ENCODE measurements around the gene ARID5B. TPM values are rescaled to one million over a fixed set of nuclear protein-coding genes. Genes with fewer than 3 reads are reported as not detected.
A peak's percentile ranks its signal among the peaks of the same experiment; 100 is the strongest.

The ARID5B gene
- total RNA-seq, 2 donors from 2014 or later, result 74.4 to 113 TPM

DNA sequence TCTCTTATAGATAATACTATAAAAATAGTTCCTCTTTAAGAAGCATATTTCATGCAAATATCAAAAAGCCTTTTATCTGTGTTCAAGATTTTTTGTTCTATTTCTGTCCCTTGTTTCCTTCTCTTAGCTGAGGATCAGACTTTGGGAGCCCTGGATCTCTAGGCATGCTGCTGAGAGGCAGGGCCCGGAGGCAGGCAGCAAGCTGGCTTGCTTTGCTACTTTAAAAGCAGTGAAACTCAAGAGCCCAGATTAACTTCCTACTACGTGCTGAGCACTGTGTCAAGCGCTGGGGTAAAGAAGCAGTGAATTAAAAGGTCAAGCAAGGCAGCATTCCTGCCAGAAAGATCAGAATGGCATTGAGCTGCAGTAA is 31.0 kb upstream of the ARID5B start:
- Mint-ChIP-seq H3K9me3 (no peaks in the 10 kb centered on the region), H3K27ac (no peak overlapping the region), H3K4me3 (no peak overlapping the region), H3K27me3 (ENCODE audit: low read depth) (peaks cover 13% of the 10 kb centered on the region), H3K4me1 (ENCODE audit: low read depth) (peaks cover 16% of the 10 kb centered on the region), H3K36me3 (ENCODE audit: insufficient read depth in 2 of 2) (peaks cover 0 to 1% of the 10 kb centered on the region in 2 donors)
- no peak for ATAC-seq (replicated peaks in 1 of 2)
- DNase-seq, result no peak

GRCh38 chr10:61871487-61871886 is 30.0 kb upstream of the ARID5B start:
- H3K4me3 Mint-ChIP-seq, result no peak overlapping the region
- H3K36me3 Mint-ChIP-seq (ENCODE audit: insufficient read depth in 2 of 2), result peaks cover 0 to 1% of the 10 kb centered on the region in 2 donors
- DNase-seq (no peak), ATAC-seq (replicated peaks in 1 of 2) (no peak)
- no peak overlapping the region for H3K27ac Mint-ChIP-seq
- peaks cover 19% of the 10 kb centered on the region for H3K4me1 Mint-ChIP-seq (ENCODE audit: low read depth)
- no peaks in the 10 kb centered on the region for H3K9me3 Mint-ChIP-seq
- peaks cover 14% of the 10 kb centered on the region for H3K27me3 Mint-ChIP-seq (ENCODE audit: low read depth)

DNA sequence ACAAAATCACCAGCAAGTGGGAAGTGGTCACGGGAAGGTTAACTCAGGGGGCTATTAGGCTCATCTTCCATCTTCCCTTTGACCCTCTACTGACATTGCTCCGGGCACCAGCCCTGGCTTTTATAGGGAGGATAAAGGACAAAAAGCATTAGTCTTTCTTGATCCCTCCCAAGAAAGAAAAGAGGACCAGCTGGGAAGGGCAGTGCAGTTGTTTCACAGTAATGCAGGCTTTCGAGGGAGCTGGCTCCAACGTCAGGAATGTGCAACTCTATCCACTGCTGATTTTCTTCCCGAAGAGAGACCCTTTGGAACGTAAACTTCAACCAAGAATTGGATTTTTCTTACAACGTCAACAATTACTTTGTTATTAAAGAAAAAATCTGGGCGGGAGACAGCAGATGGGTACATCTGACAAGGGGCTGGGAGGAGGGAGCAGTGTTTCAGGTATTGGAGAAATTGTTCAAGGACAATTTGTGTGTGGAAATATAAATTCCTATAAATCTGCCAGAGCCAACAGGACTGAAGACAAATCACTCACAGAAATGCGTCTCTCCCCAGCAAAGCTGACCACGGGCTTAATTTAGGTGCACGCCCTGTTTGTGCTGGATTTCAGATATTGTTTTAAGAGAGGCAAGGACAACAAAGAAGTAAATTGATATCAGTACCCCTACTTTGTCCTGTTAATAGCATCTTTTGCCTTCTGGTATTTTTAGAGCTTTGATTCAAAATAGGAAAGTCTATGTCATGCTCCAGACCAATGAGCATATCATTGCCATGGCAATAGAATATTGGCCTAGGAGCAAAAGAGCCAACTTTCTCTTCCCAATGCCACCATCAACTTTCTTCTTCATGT is 23.4 kb upstream of the ARID5B start:
- peaks cover under 1 to 1% of the 10 kb centered on the region in 2 donors for H3K36me3 Mint-ChIP-seq (ENCODE audit: insufficient read depth in 2 of 2)
- ATAC-seq (replicated peaks in 1 of 2), result no peak
- H3K27me3 Mint-ChIP-seq (ENCODE audit: low read depth), result peaks cover 12% of the 10 kb centered on the region
- peaks cover 43% of the 10 kb centered on the region for H3K4me1 Mint-ChIP-seq (ENCODE audit: low read depth)
- DNase-seq, result no peak
- no peak overlapping the region for H3K4me3 Mint-ChIP-seq
- no peak overlapping the region for H3K27ac Mint-ChIP-seq
- H3K9me3 Mint-ChIP-seq, result no peaks in the 10 kb centered on the region

DNA sequence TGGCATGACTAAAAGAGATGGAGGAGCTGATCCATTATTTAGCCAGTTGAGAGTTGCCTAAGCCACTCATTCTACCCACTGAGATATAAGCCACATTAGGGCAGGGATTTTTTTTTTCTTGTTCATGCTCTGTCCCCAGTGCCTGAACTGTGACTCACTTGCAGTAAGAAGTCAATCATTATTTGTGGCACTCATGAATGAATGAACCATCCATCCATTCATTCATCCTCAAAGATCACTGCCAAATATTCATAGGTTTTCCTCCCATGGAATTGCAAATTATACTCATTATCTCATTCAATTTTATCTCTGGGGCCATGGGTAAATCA is 22.8 kb upstream of the ARID5B start:
- Mint-ChIP-seq H3K9me3 (peaks cover 2% of the 10 kb centered on the region in 2 donors), H3K4me3 (no peak overlapping the region), H3K36me3 (ENCODE audit: insufficient read depth in 2 of 2) (peaks cover 1 to 2% of the 10 kb centered on the region in 2 donors), H3K27ac (no peak overlapping the region), H3K4me1 (ENCODE audit: low read depth) (peaks cover 45% of the 10 kb centered on the region), H3K27me3 (ENCODE audit: low read depth) (peaks cover 9% of the 10 kb centered on the region)
- no peak for ATAC-seq (replicated peaks in 1 of 2)
- DNase-seq, result no peak

- Mint-ChIP-seq H3K27ac (peak overlapping the region; percentile 77), H3K9me3 (peaks cover 2% of the 10 kb centered on the region in 2 donors), H3K36me3 (ENCODE audit: insufficient read depth in 2 of 2) (peaks cover 0 to 2% of the 10 kb centered on the region in 2 donors), H3K27me3 (ENCODE audit: low read depth) (peaks cover 5% of the 10 kb centered on the region), H3K4me1 (ENCODE audit: low read depth) (peaks cover 33% of the 10 kb centered on the region), H3K4me3 (peak overlapping the region; percentile 62 to 81)
- DNase-seq (peak; percentile 73 to 81), ATAC-seq (replicated peaks in 1 of 2) (peak; percentile 94 to 96)
Measured at GRCh38 chr10:61882621-61883370, 18.7 kb upstream of the ARID5B start.

GRCh38 chr10:61883371-61884025 is 18.0 kb upstream of the ARID5B start:
- Mint-ChIP-seq H3K27ac (peak overlapping the region; percentile 77), H3K4me3 (peak overlapping the region; percentile 62 to 81), H3K4me1 (ENCODE audit: low read depth) (peaks cover 34% of the 10 kb centered on the region), H3K36me3 (ENCODE audit: insufficient read depth in 2 of 2) (peaks cover 0 to 2% of the 10 kb centered on the region in 2 donors), H3K27me3 (ENCODE audit: low read depth) (peaks cover 5% of the 10 kb centered on the region), H3K9me3 (peaks cover 2% of the 10 kb centered on the region in 2 donors)
- DNase-seq, result no peak
- no peak for ATAC-seq (replicated peaks in 1 of 2)

GRCh38 chr10:61887772-61888171 is 13.7 kb upstream of the ARID5B start:
- DNase-seq, result no peak
- no peak for ATAC-seq (replicated peaks in 1 of 2)
- Mint-ChIP-seq H3K9me3 (peaks cover 2% of the 10 kb centered on the region in 2 donors), H3K27me3 (ENCODE audit: low read depth) (peaks cover 5% of the 10 kb centered on the region), H3K36me3 (ENCODE audit: insufficient read depth in 2 of 2) (peaks cover 0 to 2% of the 10 kb centered on the region in 2 donors), H3K4me1 (ENCODE audit: low read depth) (peaks cover 19% of the 10 kb centered on the region), H3K4me3 (no peak overlapping the region), H3K27ac (no peak overlapping the region)

- ATAC-seq (replicated peaks in 1 of 2) (peak; percentile 80 to 93), DNase-seq (no peak)
- H3K9me3 Mint-ChIP-seq, result no peaks in the 10 kb centered on the region
- no peak overlapping the region for H3K27ac Mint-ChIP-seq
- no peaks in the 10 kb centered on the region for H3K36me3 Mint-ChIP-seq (ENCODE audit: insufficient read depth in 2 of 2)
- peaks cover 13% of the 10 kb centered on the region for H3K4me1 Mint-ChIP-seq (ENCODE audit: low read depth)
- H3K4me3 Mint-ChIP-seq, result no peak overlapping the region
- H3K27me3 Mint-ChIP-seq (ENCODE audit: low read depth), result peaks cover 5% of the 10 kb centered on the region
Measured at GRCh38 chr10:61888744-61889143, 12.8 kb upstream of the ARID5B start.

DNA sequence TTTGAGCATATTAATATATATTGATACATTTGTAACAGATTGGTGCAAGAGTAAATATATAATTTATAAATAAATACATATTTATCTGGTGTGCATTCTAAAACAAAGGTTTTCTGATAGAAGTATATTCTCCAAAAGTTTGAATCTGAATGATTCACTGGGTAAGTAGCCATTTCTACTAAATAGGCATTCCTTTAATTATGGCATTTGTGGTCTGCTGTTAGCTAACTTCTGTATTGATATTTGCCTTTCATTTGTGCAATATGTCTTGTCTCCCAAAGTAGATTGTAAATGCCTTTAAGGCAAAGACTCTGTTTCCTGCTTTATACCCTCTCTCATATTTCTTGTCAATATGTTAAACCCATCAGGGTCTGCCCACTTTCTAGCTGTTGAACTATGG is 11.1 kb upstream of the ARID5B start:
- Mint-ChIP-seq H3K36me3 (ENCODE audit: insufficient read depth in 2 of 2) (no peaks in the 10 kb centered on the region), H3K27me3 (ENCODE audit: low read depth) (peaks cover 1% of the 10 kb centered on the region), H3K9me3 (no peaks in the 10 kb centered on the region), H3K4me1 (ENCODE audit: low read depth) (peaks cover 22% of the 10 kb centered on the region), H3K27ac (no peak overlapping the region), H3K4me3 (no peak overlapping the region)
- DNase-seq (no peak), ATAC-seq (replicated peaks in 1 of 2) (no peak)

DNA sequence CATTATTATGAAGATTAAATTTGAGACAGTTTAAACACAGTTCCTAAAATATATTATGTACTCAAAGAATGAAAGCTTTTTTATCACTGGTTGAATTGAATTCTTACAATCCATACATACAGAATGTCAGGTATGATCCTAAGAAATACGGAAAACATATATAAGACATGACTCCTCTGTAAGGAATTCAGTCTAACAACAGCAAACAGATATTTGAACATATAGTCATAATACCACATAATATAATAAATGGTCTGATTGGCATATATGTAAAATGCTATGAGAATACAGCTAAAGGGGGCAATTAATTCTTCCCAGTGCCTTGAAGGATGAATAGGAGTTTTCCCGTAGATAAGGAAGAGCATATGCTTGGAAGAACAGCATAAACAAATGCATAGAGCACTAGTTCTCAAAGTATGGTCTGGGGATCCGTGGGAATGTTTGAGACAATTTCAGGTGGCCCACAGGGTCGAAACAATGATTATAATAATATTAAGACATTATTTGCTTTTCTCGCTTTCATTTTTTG is 10.6 kb upstream of the ARID5B start:
- DNase-seq, result no peak
- Mint-ChIP-seq H3K4me3 (no peak overlapping the region), H3K9me3 (no peaks in the 10 kb centered on the region), H3K36me3 (ENCODE audit: insufficient read depth in 2 of 2) (no peaks in the 10 kb centered on the region), H3K27ac (no peak overlapping the region), H3K4me1 (ENCODE audit: low read depth) (peaks cover 22% of the 10 kb centered on the region), H3K27me3 (ENCODE audit: low read depth) (no peaks in the 10 kb centered on the region)
- ATAC-seq (replicated peaks in 1 of 2), result no peak

GRCh38 chr10:61891906-61892585 is 9.5 kb upstream of the ARID5B start:
- Mint-ChIP-seq H3K27ac (no peak overlapping the region), H3K9me3 (no peaks in the 10 kb centered on the region), H3K4me1 (ENCODE audit: low read depth) (peaks cover 31% of the 10 kb centered on the region), H3K4me3 (no peak overlapping the region), H3K36me3 (ENCODE audit: insufficient read depth in 2 of 2) (no peaks in the 10 kb centered on the region), H3K27me3 (ENCODE audit: low read depth) (no peaks in the 10 kb centered on the region)
- no peak for ATAC-seq (replicated peaks in 1 of 2)
- DNase-seq, result no peak

DNA sequence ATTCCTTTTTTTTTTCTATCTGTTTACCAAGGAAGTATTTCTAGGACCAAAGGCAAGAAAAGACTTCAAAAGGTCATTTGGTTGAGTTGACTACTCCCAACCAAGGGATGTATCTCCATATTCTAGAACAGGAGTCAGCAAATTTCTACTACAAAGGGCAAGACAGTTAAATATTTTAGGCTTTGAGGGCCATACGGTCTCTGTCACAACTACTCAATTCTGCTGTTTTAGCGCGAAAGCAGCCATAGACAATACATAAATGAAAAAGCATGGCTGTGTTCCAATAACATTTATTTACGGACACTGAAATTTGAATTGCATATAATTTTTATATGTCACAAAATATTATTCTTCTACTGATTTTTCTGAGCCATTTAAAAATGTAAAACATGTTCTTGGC is 8.5 kb upstream of the ARID5B start:
- Mint-ChIP-seq H3K36me3 (ENCODE audit: insufficient read depth in 2 of 2) (no peaks in the 10 kb centered on the region), H3K4me1 (ENCODE audit: low read depth) (peaks cover 39% of the 10 kb centered on the region), H3K27ac (no peak overlapping the region), H3K27me3 (ENCODE audit: low read depth) (no peaks in the 10 kb centered on the region), H3K9me3 (no peaks in the 10 kb centered on the region), H3K4me3 (no peak overlapping the region)
- no peak for ATAC-seq (replicated peaks in 1 of 2)
- DNase-seq, result no peak

Data from activated T-cell treated with anti-CD3 and anti-CD28 coated beads, Interleukin-2, amount 50 U/mL, for 72 hours (primary cell).